Measurements from ENCODE around the gene NISCH.

NISCH gene

GRCh38 chr3:52441091-52441771, 14.2 kb upstream of the NISCH start:
- no peak overlapping the region for H3K4me3 ChIP-seq (replicated peaks; ENCODE audit: insufficient read depth, low read length)
- no peak for DNase-seq (ENCODE audit: low read depth in 1 of 2, low spot score in 1 of 2)
- no peaks in the 10 kb centered on the region for H3K27me3 ChIP-seq (ENCODE audit: insufficient read depth, poor library complexity, severe bottlenecking)
- TF ChIP-seq SPI1 (IDR thresholded peaks at IDR 0.05; ENCODE audit: borderline replicate concordance, low read depth) (no peak), REST (IDR thresholded peaks at IDR 0.05; ENCODE audit: insufficient replicate concordance, low read depth) (no peak), POLR2AphosphoS5 (IDR thresholded peaks at IDR 0.05; ENCODE audit: low read depth) (no peak), GABPA (IDR thresholded peaks at IDR 0.05; ENCODE audit: low read depth) (no peak), CTCF (IDR thresholded peaks at IDR 0.05; ENCODE audit: insufficient read depth, low read length) (no peak)
- no peak overlapping the region for H3K27ac ChIP-seq (replicated peaks)

GRCh38 chr3:52441772-52442332, 13.6 kb upstream of the NISCH start:
- Histone ChIP-seq H3K27ac (replicated peaks) (no peak overlapping the region), H3K27me3 (ENCODE audit: insufficient read depth, poor library complexity, severe bottlenecking) (no peaks in the 10 kb centered on the region), H3K4me3 (replicated peaks; ENCODE audit: insufficient read depth, low read length) (no peak overlapping the region)
- DNase-seq (ENCODE audit: low read depth in 1 of 2, low spot score in 1 of 2), result no peak
- TF ChIP-seq REST (IDR thresholded peaks at IDR 0.05; ENCODE audit: insufficient replicate concordance, low read depth) (no peak), CTCF (IDR thresholded peaks at IDR 0.05; ENCODE audit: insufficient read depth, low read length) (no peak), POLR2AphosphoS5 (IDR thresholded peaks at IDR 0.05; ENCODE audit: low read depth) (no peak), SPI1 (IDR thresholded peaks at IDR 0.05; ENCODE audit: borderline replicate concordance, low read depth) (no peak)

- TF ChIP-seq SPI1 (IDR thresholded peaks at IDR 0.05; ENCODE audit: borderline replicate concordance, low read depth), result no peak
- TF ChIP-seq REST (IDR thresholded peaks at IDR 0.05; ENCODE audit: insufficient replicate concordance, low read depth), result no peak
- TF ChIP-seq GABPA (IDR thresholded peaks at IDR 0.05; ENCODE audit: low read depth), result no peak
- TF ChIP-seq POLR2AphosphoS5 (IDR thresholded peaks at IDR 0.05; ENCODE audit: low read depth), result no peak
- no peak for TF ChIP-seq CTCF (IDR thresholded peaks at IDR 0.05; ENCODE audit: insufficient read depth, low read length)
- DNase-seq (ENCODE audit: low read depth in 1 of 2, low spot score in 1 of 2), result no peak
- no peak overlapping the region for H3K27ac ChIP-seq (replicated peaks)
- no peak overlapping the region for H3K4me3 ChIP-seq (replicated peaks; ENCODE audit: insufficient read depth, low read length)
- no peaks in the 10 kb centered on the region for H3K27me3 ChIP-seq (ENCODE audit: insufficient read depth, poor library complexity, severe bottlenecking)
Measured at GRCh38 chr3:52442409-52443267, 12.8 kb upstream of the NISCH start.

Measured in HL-60 (cell line).